Fibroblast of the aortic adventitia (primary cell): Measurements from ENCODE around the gene NAP1L1. TPM values are rescaled to one million over a fixed set of nuclear protein-coding genes. Genes with fewer than 3 reads are reported as not detected.

ENCODE experiments used
- DNase-seq: peaks from one replicate; pipeline ENCODE4 v3.0.0-alpha.2; 2010; ENCODE audit warnings: low read depth
- H3K4me3 ChIP-seq: 2 replicates; pipeline ENCODE4 v1.5.1; 2011; ENCODE audit warnings: low read depth, mild to moderate bottlenecking, control low read depth, low read length, moderate library complexity
- total RNA-seq: library from RNA; depleted of rRNA; stranded (reverse); fragments of >200 nt; gene quantifications from 2 replicates; pipeline ENCODE4 v1.2.3, GENCODE V29; 2012; ENCODE audit warnings: low replicate concordance
- TF ChIP-seq, protein P1 (sequence below): IDR thresholded peaks from 2 replicates; pipeline ENCODE4 v1.5.1; 2011; ENCODE audit warnings: mild to moderate bottlenecking, low read length, control low read depth, inconsistent platforms; ENCODE audit not compliant: insufficient read depth

NAP1L1 gene
- total RNA-seq, 1 donor = 377 TPM

GRCh38 chr12:76084863-76085519 is 506 bp upstream of the NAP1L1 start:
- TF ChIP-seq, protein P1, sequence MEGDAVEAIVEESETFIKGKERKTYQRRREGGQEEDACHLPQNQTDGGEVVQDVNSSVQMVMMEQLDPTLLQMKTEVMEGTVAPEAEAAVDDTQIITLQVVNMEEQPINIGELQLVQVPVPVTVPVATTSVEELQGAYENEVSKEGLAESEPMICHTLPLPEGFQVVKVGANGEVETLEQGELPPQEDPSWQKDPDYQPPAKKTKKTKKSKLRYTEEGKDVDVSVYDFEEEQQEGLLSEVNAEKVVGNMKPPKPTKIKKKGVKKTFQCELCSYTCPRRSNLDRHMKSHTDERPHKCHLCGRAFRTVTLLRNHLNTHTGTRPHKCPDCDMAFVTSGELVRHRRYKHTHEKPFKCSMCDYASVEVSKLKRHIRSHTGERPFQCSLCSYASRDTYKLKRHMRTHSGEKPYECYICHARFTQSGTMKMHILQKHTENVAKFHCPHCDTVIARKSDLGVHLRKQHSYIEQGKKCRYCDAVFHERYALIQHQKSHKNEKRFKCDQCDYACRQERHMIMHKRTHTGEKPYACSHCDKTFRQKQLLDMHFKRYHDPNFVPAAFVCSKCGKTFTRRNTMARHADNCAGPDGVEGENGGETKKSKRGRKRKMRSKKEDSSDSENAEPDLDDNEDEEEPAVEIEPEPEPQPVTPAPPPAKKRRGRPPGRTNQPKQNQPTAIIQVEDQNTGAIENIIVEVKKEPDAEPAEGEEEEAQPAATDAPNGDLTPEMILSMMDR = peak; percentile 30
- H3K4me3 ChIP-seq = peak overlapping the region; percentile 89
- no peak for DNase-seq

DNA sequence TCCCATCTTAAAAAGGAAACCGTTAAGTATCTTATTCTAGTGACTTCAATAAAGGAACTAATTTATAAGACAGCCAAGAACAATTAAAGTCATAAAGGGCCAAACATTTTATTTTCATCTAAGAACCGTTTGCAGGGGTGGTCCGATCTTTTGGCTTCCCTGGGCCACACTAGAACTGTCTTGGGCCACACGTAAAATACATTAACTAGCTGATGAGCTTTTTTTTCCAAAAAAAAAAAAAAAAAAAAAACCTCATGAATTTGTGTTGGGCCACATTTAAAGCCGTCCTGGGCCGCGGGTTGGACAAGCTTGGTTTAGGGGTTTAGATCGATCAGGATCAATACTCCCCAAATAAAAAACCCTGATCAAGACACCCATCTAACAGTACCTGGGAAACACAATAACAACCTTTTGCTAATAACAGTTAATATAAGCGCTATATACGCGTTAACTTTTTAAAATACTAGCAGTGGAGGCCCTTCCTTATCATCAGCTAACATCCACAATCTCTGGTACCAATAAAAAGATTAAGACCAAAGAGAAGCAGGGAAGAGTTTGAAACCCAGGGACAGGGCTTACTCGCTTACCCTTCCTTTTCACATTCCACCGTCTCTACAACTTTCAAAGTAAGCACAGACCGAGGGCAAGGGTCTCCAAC is 1.1 kb downstream of the NAP1L1 start:
- TF ChIP-seq, protein P1 = no peak
- DNase-seq = no peak
- H3K4me3 ChIP-seq = peak overlapping the region; percentile 89

DNA sequence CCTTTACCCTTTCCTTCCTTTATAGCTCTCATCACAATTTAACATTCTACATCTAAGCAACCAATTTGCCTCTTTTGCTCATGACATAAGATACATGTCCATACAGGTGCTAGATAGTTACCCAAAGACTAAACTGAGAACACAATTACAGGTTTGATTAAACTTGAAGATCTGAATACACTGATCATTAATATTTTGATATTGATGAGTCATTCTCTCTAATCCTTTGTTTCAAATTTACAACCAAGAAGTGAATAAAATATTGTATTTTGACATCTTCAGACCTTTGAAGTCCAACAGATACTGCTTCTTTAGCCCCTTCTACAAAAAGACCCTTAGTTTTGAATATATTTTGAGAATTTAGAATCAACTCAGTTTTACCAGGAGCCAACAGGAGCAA is 2.6 kb downstream of the NAP1L1 start:
- peak overlapping the region; percentile 36 for H3K4me3 ChIP-seq
- DNase-seq = no peak
- TF ChIP-seq, protein P1 = no peak

- no peak for DNase-seq
- H3K4me3 ChIP-seq = no peak overlapping the region
- TF ChIP-seq, protein P1 = no peak
Observed at GRCh38 chr12:76080729-76081415, 3.6 kb downstream of the NAP1L1 start.

- DNase-seq = no peak
- TF ChIP-seq, protein P1 = no peak
- H3K4me3 ChIP-seq = no peak overlapping the region
Observed at GRCh38 chr12:76080017-76080728, 4.3 kb downstream of the NAP1L1 start.

- TF ChIP-seq, protein P1 = no peak
Observed at GRCh38 chr12:76078748-76079147, 5.7 kb downstream of the NAP1L1 start.

More at GRCh38 chr12:76078748-76079147, 5.7 kb downstream of the NAP1L1 start:
- DNase-seq = no peak
- no peak overlapping the region for H3K4me3 ChIP-seq
